HepG2 (cell line): Measurements from ENCODE around the gene SQSTM1. TPM values are rescaled to one million over a fixed set of nuclear protein-coding genes. Genes with fewer than 3 reads are reported as not detected.

Experiments used
- EHMT2 ChIP-seq: fragments of 200-600 bp; sonication (generic); IDR thresholded peaks from 2 replicates; pipeline ENCODE4 v1.7.0; 2017; ENCODE audit warnings: antibody characterized with exemption, low read depth, low read length, borderline replicate concordance
- EP300 ChIP-seq, 3 experiments: sonication (generic) in 1 of 3; formaldehyde crosslinking in 1 of 3; IDR thresholded peaks; 2 replicates each; pipeline versions ENCODE4 v1.5.1 to v1.6.1; 2011 to 2020; ENCODE audit warnings: low read depth in 2 of 3, low read length in 2 of 3, borderline replicate concordance in 1 of 3, improper control_type of control experiment in 1 of 3, mild to moderate bottlenecking in 1 of 3, missing genetic modification reagents in 1 of 3, moderate library complexity in 1 of 3
- FOXC1 ChIP-seq: sonication (generic); formaldehyde crosslinking; IDR thresholded peaks from 2 replicates; pipeline ENCODE4 v1.8.0; 2022; ENCODE audit warnings: mild to moderate bottlenecking, missing genetic modification reagents, borderline replicate concordance
- HNRNPLL ChIP-seq: fragments of 200-400 bp; formaldehyde crosslinking; IDR thresholded peaks from 2 replicates; pipeline ENCODE4 v1.6.1; 2017; ENCODE audit warnings: mild to moderate bottlenecking, low read depth, low read length; ENCODE audit not compliant: poor library complexity, severe bottlenecking
- IRF9 ChIP-seq: sonication (generic); formaldehyde crosslinking; IDR thresholded peaks from 2 replicates; pipeline ENCODE4 v1.8.0; 2022; ENCODE audit warnings: missing genetic modification reagents, mild to moderate bottlenecking, borderline replicate concordance
- MXD1 ChIP-seq: sonication (generic); formaldehyde crosslinking; IDR thresholded peaks from 2 replicates; pipeline ENCODE4 v1.4.0; 2020; ENCODE audit warnings: mild to moderate bottlenecking, missing genetic modification reagents
- NONO ChIP-seq, 2 experiments: fragments of 450-650 bp in 1 of 2; sonication (generic) in 1 of 2; formaldehyde crosslinking in 1 of 2; IDR thresholded peaks in 1 of 2; conservative IDR thresholded peaks in 1 of 2; 2 replicates each; pipeline versions ENCODE4 v1.6.1 to v1.8.0; 2017 to 2022; ENCODE audit warnings: mild to moderate bottlenecking in 1 of 2, missing genetic modification reagents in 1 of 2, moderate library complexity in 1 of 2
- PHF8 ChIP-seq: sonication (generic); formaldehyde crosslinking; IDR thresholded peaks from 2 replicates; pipeline ENCODE4 v1.5.0; 2020; ENCODE audit warnings: missing genetic modification reagents
- SPEN ChIP-seq: sonication (generic); formaldehyde crosslinking; IDR thresholded peaks from 2 replicates; pipeline ENCODE4 v1.5.1; 2020; ENCODE audit warnings: low read depth, mild to moderate bottlenecking, missing genetic modification reagents
- UBTF ChIP-seq: sonication (generic); formaldehyde crosslinking; IDR thresholded peaks from 2 replicates; pipeline ENCODE4 v1.4.0; 2020; ENCODE audit warnings: mild to moderate bottlenecking, missing genetic modification reagents
- ZBED4 ChIP-seq: sonication (generic); formaldehyde crosslinking; IDR thresholded peaks from 2 replicates; pipeline ENCODE4 v1.4.0; 2020; ENCODE audit warnings: missing genetic modification reagents, borderline replicate concordance
- ZFP62 ChIP-seq: sonication (generic); formaldehyde crosslinking; IDR thresholded peaks from 2 replicates; pipeline ENCODE4 v1.4.0; 2020; ENCODE audit warnings: missing genetic modification reagents
- ZNF101 ChIP-seq: sonication (generic); formaldehyde crosslinking; IDR thresholded peaks from 2 replicates; pipeline ENCODE4 v1.4.0; 2020; ENCODE audit warnings: mild to moderate bottlenecking, low read depth, missing genetic modification reagents, borderline replicate concordance
- ZNF281 ChIP-seq: sonication (generic); formaldehyde crosslinking; IDR thresholded peaks from 2 replicates; pipeline ENCODE4 v1.4.0; 2020; ENCODE audit warnings: missing genetic modification reagents, borderline replicate concordance
- ZNF660 ChIP-seq: sonication (generic); formaldehyde crosslinking; IDR thresholded peaks from 2 replicates; pipeline ENCODE4 v1.5.1; 2020; ENCODE audit warnings: mild to moderate bottlenecking, low read depth, missing genetic modification reagents, borderline replicate concordance
- polyA plus RNA-seq, 8 experiments: library from polyadenylated mRNA; depleted of rRNA in 3 of 8; stranded (reverse) in 7 of 8; unstranded in 1 of 8; fragments of >200 nt; fragmentation: Illumina TruSeq in 4 of 8; extraction: Trizol in 4 of 8; gene quantifications; 2 replicates each; pipeline versions ENCODE4 v1.2.1 to v1.2.3, GENCODE V29; 2011 to 2016; ENCODE audit warnings: low read depth in 4 of 8, missing spikeins in 1 of 8, mixed read lengths in 1 of 8; ENCODE audit not compliant: insufficient read depth in 1 of 8
- total RNA-seq, 5 experiments: library from RNA; depleted of rRNA; stranded (reverse); fragments of >200 nt; fragmentation: Illumina TruSeq; extraction: Trizol; gene quantifications; 2 replicates each; pipeline ENCODE4 v1.2.3, GENCODE V29; 2016; ENCODE audit warnings: low read depth in 1 of 5

The SQSTM1 gene
- total and polyA plus RNA-seq, 2 of the 13 experiments (the other 11 are each of a cell fraction or from before 2014, with no cell fraction given) = 90.9 to 160 TPM

- TF ChIP-seq EP300 (IDR thresholded peaks at IDR 0.05; ENCODE audit: low read depth in 2 of 2, low read length in 2 of 2) = no peak
- TF ChIP-seq EP300 (CRISPR knock-in tag; IDR thresholded peaks at IDR 0.05; ENCODE audit: borderline replicate concordance) = no peak
- TF ChIP-seq ZBED4 (CRISPR knock-in tag) = peak; percentile 91; the same call in 1 of the 2 replicates
- TF ChIP-seq EHMT2 = no peak
- TF ChIP-seq IRF9 (CRISPR knock-in tag) = no peak
- TF ChIP-seq NONO (IDR thresholded peaks at IDR 0.05) = no peak
- peak; percentile 31 for TF ChIP-seq NONO (CRISPR knock-in tag; conservative IDR thresholded peaks at IDR 0.05)
- TF ChIP-seq MXD1 (CRISPR knock-in tag) = peak; percentile 7; the same call in 1 of the 2 replicates
- TF ChIP-seq FOXC1 = no peak
- TF ChIP-seq UBTF (CRISPR knock-in tag) = peak; percentile 34; the same call in 1 of the 2 replicates
- no peak for TF ChIP-seq ZNF101
- peak; percentile 80 for TF ChIP-seq HNRNPLL
- no peak for TF ChIP-seq ZNF660 (CRISPR knock-in tag)
- peak; percentile 45; the same call in 1 of the 2 replicates for TF ChIP-seq PHF8 (CRISPR knock-in tag)
- TF ChIP-seq ZFP62 (CRISPR knock-in tag) = no peak
- 0 out of 2 replicates have a peak, but pooled peaks have one; percentile 48 for TF ChIP-seq SPEN
- no peak for TF ChIP-seq ZNF281 (CRISPR knock-in tag)
Observed at GRCh38 chr5:179806250-179807048, 14.3 kb upstream of the SQSTM1 start, which contains the start of gene MGAT4B (continued).
